Esophagus squamous epithelium (tissue), 4 donors: ENCODE results near the gene PANK4.

ENCODE experiments used
- POLR2A ChIP-seq, 4 donors: fragments of 450-650 bp; IDR thresholded peaks; one replicate each; pipeline ENCODE4 v1.6.1; 2017; ENCODE audit warnings: antibody characterized with exemption in 4 of 4, mild to moderate bottlenecking in 4 of 4, moderate library complexity in 3 of 4
- TF ChIP-seq, protein P1 (sequence below), 6 experiments: fragments of 450-650 bp in 4 of 6; fragments of 200-600 bp in 2 of 6; sonication (generic) in 2 of 6; IDR thresholded peaks; one replicate each; pipeline ENCODE4 v1.5.1; 2016 to 2019; ENCODE audit warnings: antibody characterized with exemption in 6 of 6, mild to moderate bottlenecking in 4 of 6, moderate library complexity in 4 of 6

DNA sequence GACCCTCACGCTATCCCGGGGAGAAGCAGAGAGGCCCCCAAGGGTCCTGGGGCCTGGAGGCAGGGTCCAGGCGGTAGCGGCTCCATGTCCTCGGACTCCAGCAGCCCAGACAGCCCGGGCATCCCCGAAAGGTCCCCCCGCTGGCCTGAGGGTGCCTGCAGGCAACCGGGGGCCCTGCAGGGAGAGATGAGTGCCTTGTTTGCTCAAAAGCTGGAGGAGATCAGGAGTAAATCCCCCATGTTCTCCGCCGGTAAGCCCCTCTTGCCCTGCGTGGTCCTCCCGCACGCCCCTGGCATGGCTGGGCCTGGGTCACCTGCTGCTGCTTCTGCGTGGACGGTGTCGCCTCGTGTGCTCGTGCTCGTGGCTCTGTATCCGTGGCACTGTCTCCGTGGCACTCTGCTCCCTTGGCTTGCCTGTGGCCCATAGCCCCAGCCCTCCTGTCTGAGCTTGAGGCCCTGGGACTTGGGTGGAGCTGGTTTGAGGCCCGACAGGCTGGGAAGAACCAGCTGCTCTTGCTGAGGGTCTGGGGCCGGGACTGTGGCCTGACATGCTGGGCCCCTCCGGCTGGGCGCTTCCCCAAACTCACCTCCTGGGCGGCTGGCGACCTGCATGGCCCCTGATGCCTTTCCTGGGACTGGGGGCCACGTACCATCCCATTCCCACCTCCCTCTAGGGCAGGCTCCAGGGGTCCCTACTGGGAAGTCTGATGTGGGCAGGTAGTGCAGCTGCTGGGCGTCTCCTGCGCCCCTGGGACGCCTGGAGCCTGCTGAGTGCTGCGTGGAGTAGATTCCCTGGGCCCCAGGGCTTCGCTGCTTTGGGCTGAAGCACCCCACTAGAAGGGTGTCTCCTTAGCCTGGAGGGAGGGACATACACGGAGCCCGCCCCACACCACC, 23.5 kb downstream of the PANK4 start:
- TF ChIP-seq, protein P1, sequence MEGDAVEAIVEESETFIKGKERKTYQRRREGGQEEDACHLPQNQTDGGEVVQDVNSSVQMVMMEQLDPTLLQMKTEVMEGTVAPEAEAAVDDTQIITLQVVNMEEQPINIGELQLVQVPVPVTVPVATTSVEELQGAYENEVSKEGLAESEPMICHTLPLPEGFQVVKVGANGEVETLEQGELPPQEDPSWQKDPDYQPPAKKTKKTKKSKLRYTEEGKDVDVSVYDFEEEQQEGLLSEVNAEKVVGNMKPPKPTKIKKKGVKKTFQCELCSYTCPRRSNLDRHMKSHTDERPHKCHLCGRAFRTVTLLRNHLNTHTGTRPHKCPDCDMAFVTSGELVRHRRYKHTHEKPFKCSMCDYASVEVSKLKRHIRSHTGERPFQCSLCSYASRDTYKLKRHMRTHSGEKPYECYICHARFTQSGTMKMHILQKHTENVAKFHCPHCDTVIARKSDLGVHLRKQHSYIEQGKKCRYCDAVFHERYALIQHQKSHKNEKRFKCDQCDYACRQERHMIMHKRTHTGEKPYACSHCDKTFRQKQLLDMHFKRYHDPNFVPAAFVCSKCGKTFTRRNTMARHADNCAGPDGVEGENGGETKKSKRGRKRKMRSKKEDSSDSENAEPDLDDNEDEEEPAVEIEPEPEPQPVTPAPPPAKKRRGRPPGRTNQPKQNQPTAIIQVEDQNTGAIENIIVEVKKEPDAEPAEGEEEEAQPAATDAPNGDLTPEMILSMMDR (IDR thresholded peaks at IDR 0.05) = no peak
- TF ChIP-seq POLR2A (IDR thresholded peaks at IDR 0.05) = no peak
